Activated CD8-positive, alpha-beta T cell treated with anti-CD3 and anti-CD28 coated beads for 36 hours (primary cell): ENCODE measurements around the gene AXDND1. TPM values are rescaled to one million over a fixed set of nuclear protein-coding genes. Genes with fewer than 3 reads are reported as not detected.

Experiments
- ATAC-seq: fragments of 200-7000 bp; cut with Tn5 transposase; one replicate; pipeline ENCODE4 v1.10.0; 2021; ENCODE audit warnings: mild to moderate bottlenecking, moderate library complexity
- CTCF ChIA-PET: fragments of 350-600 bp; sonication (Branson Sonifier 250); formaldehyde crosslinking; loops from one replicate; lab custom pipeline; 2021; ENCODE audit warnings: antibody characterized with exemption; lab: Charles Lee
- POLR2A ChIA-PET: fragments of 350-600 bp; sonication (Branson Sonifier 250); formaldehyde crosslinking; loops from one replicate; lab custom pipeline; 2021; ENCODE audit warnings: antibody characterized with exemption; lab: Charles Lee
- DNase-seq: peaks from one replicate; pipeline ENCODE4 v3.0.0-alpha.2; 2020
- H3K27ac Mint-ChIP-seq: one replicate; pipeline ENCODE4 v1.8.0; 2021; ENCODE audit warnings: mild to moderate bottlenecking, mixed read lengths
- H3K27me3 Mint-ChIP-seq: one replicate; pipeline ENCODE4 v1.8.0; 2021; ENCODE audit warnings: mixed read lengths
- H3K36me3 Mint-ChIP-seq: one replicate; pipeline ENCODE4 v1.8.0; 2021; ENCODE audit warnings: low read depth, mixed read lengths
- H3K4me1 Mint-ChIP-seq: one replicate; pipeline ENCODE4 v1.8.0; 2021; ENCODE audit warnings: low read depth, mixed read lengths
- H3K4me3 Mint-ChIP-seq: one replicate; pipeline ENCODE4 v1.8.0; 2021; ENCODE audit warnings: mild to moderate bottlenecking, moderate library complexity, mixed read lengths
- H3K9me3 Mint-ChIP-seq: one replicate; pipeline ENCODE4 v1.8.0; 2021; ENCODE audit warnings: mixed read lengths
- CTCF ChIP-seq: fragments of 200-600 bp; IDR thresholded peaks from one replicate; pipeline ENCODE4 v1.8.0; 2022; ENCODE audit warnings: antibody characterized with exemption, mild to moderate bottlenecking
- intact Hi-C: fragments of 100-400 bp; cut with micrococcal nuclease; formaldehyde crosslinking; loops from one replicate; pipeline ENCODE4 v1.10.0; 2022
- total RNA-seq, 2 experiments: library from RNA; stranded (reverse); gene quantifications; one replicate each; pipeline ENCODE4 v1.2.3, GENCODE V29; 2021

The AXDND1 gene
- total RNA-seq, 2 experiments from 2014 or later = 0.27 to 1.5 TPM

GRCh38 chr1:179587336-179587735, 221.6 kb downstream of the AXDND1 start:
- CTCF ChIA-PET = no interaction called here
- POLR2A ChIA-PET = no interaction called here
- H3K4me3 Mint-ChIP-seq = no peak overlapping the region
- peaks cover 46% of the 10 kb centered on the region for H3K27me3 Mint-ChIP-seq
- no peak for ATAC-seq
- no peaks in the 10 kb centered on the region for H3K36me3 Mint-ChIP-seq
- no peak for DNase-seq
- no peaks in the 10 kb centered on the region for H3K4me1 Mint-ChIP-seq
- H3K27ac Mint-ChIP-seq = no peak overlapping the region
- no peaks in the 10 kb centered on the region for H3K9me3 Mint-ChIP-seq
- intact Hi-C loops = no loop called here
- no peak for TF ChIP-seq CTCF

- ATAC-seq (no peak), DNase-seq (no peak)
- TF ChIP-seq CTCF = no peak
- Mint-ChIP-seq H3K27me3 (peaks cover 47% of the 10 kb centered on the region), H3K27ac (no peak overlapping the region), H3K9me3 (no peaks in the 10 kb centered on the region), H3K36me3 (no peaks in the 10 kb centered on the region), H3K4me1 (no peaks in the 10 kb centered on the region), H3K4me3 (no peak overlapping the region)
- intact Hi-C loops = no loop called here
- POLR2A ChIA-PET = no interaction called here
- CTCF ChIA-PET = no interaction called here
These were observed 222.8 kb downstream of the AXDND1 start for GRCh38 chr1:179588425-179589024.

- no peak overlapping the region for H3K4me3 Mint-ChIP-seq
- ATAC-seq = no peak
- H3K27me3 Mint-ChIP-seq = peaks cover 46% of the 10 kb centered on the region
- ChIA-PET CTCF (no interaction called here), POLR2A (no interaction called here)
- intact Hi-C loops = no loop called here
- DNase-seq = no peak
- no peaks in the 10 kb centered on the region for H3K4me1 Mint-ChIP-seq
- no peaks in the 10 kb centered on the region for H3K9me3 Mint-ChIP-seq
- H3K36me3 Mint-ChIP-seq = no peaks in the 10 kb centered on the region
- no peak for TF ChIP-seq CTCF
- H3K27ac Mint-ChIP-seq = no peak overlapping the region
These were observed 223.7 kb downstream of the AXDND1 start for GRCh38 chr1:179589509-179589908.

GRCh38 chr1:179590671-179591070, 224.9 kb downstream of the AXDND1 start:
- ATAC-seq = no peak
- Mint-ChIP-seq H3K27me3 (peaks cover 39% of the 10 kb centered on the region), H3K4me1 (no peaks in the 10 kb centered on the region), H3K4me3 (no peak overlapping the region), H3K27ac (no peak overlapping the region), H3K9me3 (no peaks in the 10 kb centered on the region), H3K36me3 (no peaks in the 10 kb centered on the region)
- no peak for TF ChIP-seq CTCF
- POLR2A ChIA-PET = no interaction called here
- CTCF ChIA-PET = no interaction called here
- DNase-seq = no peak
- intact Hi-C loops = no loop called here

- ATAC-seq (no peak), DNase-seq (no peak)
- Mint-ChIP-seq H3K9me3 (no peaks in the 10 kb centered on the region), H3K27me3 (peaks cover 36% of the 10 kb centered on the region), H3K4me3 (no peak overlapping the region), H3K4me1 (no peaks in the 10 kb centered on the region), H3K36me3 (no peaks in the 10 kb centered on the region), H3K27ac (no peak overlapping the region)
- CTCF ChIA-PET = no interaction called here
- POLR2A ChIA-PET = no interaction called here
- no peak for TF ChIP-seq CTCF
- intact Hi-C loops = no loop called here
These were observed 225.5 kb downstream of the AXDND1 start for GRCh38 chr1:179591253-179591591.
